PC-3 (cell line): Measurements from ENCODE around the gene GDF7. TPM values are rescaled to one million over a fixed set of nuclear protein-coding genes. Genes with fewer than 3 reads are reported as not detected.

ENCODE experiments used
- ATAC-seq: fragments of 200-7000 bp; cut with Tn5 transposase; 2 replicates; pipeline ENCODE4 v1.9.1; 2020; ENCODE audit warnings: mild to moderate bottlenecking, moderate library complexity
- BruUV-seq: library from RNA; stranded (reverse); fragments of 400-500 nt; replicated peaks from 2 replicates; lab custom pipeline; 2021; lab: Mats Ljungman, UMichigan
- CTCF ChIA-PET: fragments of 300-600 bp; sonication (Branson Sonifier 250); formaldehyde crosslinking; loops from one replicate; lab custom pipeline; 2022; ENCODE audit warnings: antibody characterized with exemption; lab: Charles Lee
- POLR2A ChIA-PET: fragments of 300-600 bp; sonication (Branson Sonifier 250); formaldehyde crosslinking; loops from one replicate; lab custom pipeline; 2022; ENCODE audit warnings: antibody characterized with exemption; ENCODE audit not compliant: unreplicated experiment; lab: Charles Lee
- DNase-seq: peaks from one replicate; pipeline ENCODE4 v3.0.0-alpha.2; 2015
- H2AFZ ChIP-seq: fragments of 300-600 bp; sonication (generic); 2 replicates; pipeline ENCODE4 v1.6.0; 2016; ENCODE audit warnings: antibody characterized with exemption, low read length
- H3F3A ChIP-seq: fragments of 300-600 bp; sonication (generic); one replicate; pipeline ENCODE4 v1.6.0; 2017; ENCODE audit warnings: antibody characterized with exemption, low read length, control low read depth, mild to moderate bottlenecking; ENCODE audit not compliant: unreplicated experiment
- H3K27ac ChIP-seq: fragments of 300-600 bp; sonication (generic); 2 replicates; pipeline ENCODE4 v1.5.1; 2016; ENCODE audit warnings: mild to moderate bottlenecking, low read length
- H3K27me3 ChIP-seq: fragments of 300-600 bp; sonication (generic); 2 replicates; pipeline ENCODE4 v1.6.1; 2016; ENCODE audit warnings: low read length, mixed read lengths
- H3K36me3 ChIP-seq: fragments of 300-600 bp; sonication (generic); 2 replicates; pipeline ENCODE4 v1.6.1; 2016; ENCODE audit warnings: low read depth, mixed run types, low read length, mixed read lengths
- H3K4me1 ChIP-seq: fragments of 300-600 bp; sonication (generic); 2 replicates; pipeline ENCODE4 v1.5.1; 2016; ENCODE audit warnings: low read length; ENCODE audit not compliant: insufficient read depth
- H3K4me2 ChIP-seq: fragments of 300-600 bp; sonication (generic); 2 replicates; pipeline ENCODE4 v1.6.0; 2016; ENCODE audit warnings: low read length
- H3K4me3 ChIP-seq: fragments of 300-600 bp; sonication (generic); 2 replicates; pipeline ENCODE4 v1.5.1; 2016; ENCODE audit warnings: mild to moderate bottlenecking, low read length, mixed read lengths
- H3K79me2 ChIP-seq: fragments of 300-600 bp; sonication (generic); 2 replicates; pipeline ENCODE4 v1.6.1; 2017; ENCODE audit warnings: low read length, mixed read lengths
- H3K9ac ChIP-seq: fragments of 300-600 bp; sonication (generic); 2 replicates; pipeline ENCODE4 v1.6.0; 2016; ENCODE audit warnings: mild to moderate bottlenecking, low read length
- H3K9me2 ChIP-seq: fragments of 300-600 bp; sonication (generic); replicated peaks from 2 replicates; pipeline ENCODE4 v1.6.1; 2016; ENCODE audit warnings: mixed run types, low read length, mixed read lengths
- H3K9me3 ChIP-seq: fragments of 300-600 bp; sonication (generic); 2 replicates; pipeline ENCODE4 v1.6.1; 2016; ENCODE audit warnings: low read length, mixed read lengths
- H4K20me1 ChIP-seq: fragments of 300-600 bp; sonication (generic); 2 replicates; pipeline ENCODE4 v1.6.1; 2016; ENCODE audit warnings: low read length, mixed read lengths
- CTCF ChIP-seq: fragments of 300-600 bp; sonication (generic); conservative IDR thresholded peaks from 2 replicates; pipeline ENCODE4 v1.5.1; 2017; ENCODE audit warnings: antibody characterized with exemption, low read depth, mild to moderate bottlenecking, low read length
- EZH2 ChIP-seq: fragments of 300-600 bp; sonication (generic); IDR thresholded peaks from one replicate; pipeline ENCODE4 v1.6.1; 2017; ENCODE audit warnings: antibody characterized with exemption, mild to moderate bottlenecking, low read length; ENCODE audit not compliant: unreplicated experiment
- EZH2phosphoT487 ChIP-seq: fragments of 300-600 bp; sonication (generic); IDR thresholded peaks from 2 replicates; pipeline ENCODE4 v1.6.1; 2018; ENCODE audit warnings: mild to moderate bottlenecking, antibody characterized with exemption, low read length, borderline replicate concordance
- intact Hi-C: fragments of 100-400 bp; cut with micrococcal nuclease; formaldehyde crosslinking; loops from 2 replicates; pipeline ENCODE4 v1.9.0; 2023
- total RNA-seq: library from RNA; depleted of rRNA; stranded (reverse); fragments of >200 nt; gene quantifications from 2 replicates; pipeline ENCODE4 v1.2.3, GENCODE V29; 2014

The GDF7 gene
- total RNA-seq, 1 experiment from 2014 or later, result 0.04 TPM

GRCh38 chr2:20641123-20641985, 25.6 kb upstream of the GDF7 start:
- intact Hi-C loops, result no loop called here
- H4K20me1 ChIP-seq, result no peaks in the 10 kb centered on the region
- no TSS peak for BruUV-seq
- peak; percentile 33 for ATAC-seq
- no peaks in the 10 kb centered on the region for H3K4me1 ChIP-seq
- POLR2A ChIA-PET, result no interaction called here
- no peaks in the 10 kb centered on the region for H3K27me3 ChIP-seq
- no peaks in the 10 kb centered on the region for H3K79me2 ChIP-seq
- no peak overlapping the region for H3K27ac ChIP-seq
- H2AFZ ChIP-seq, result no peak overlapping the region
- no peaks in the 10 kb centered on the region for H3K36me3 ChIP-seq
- H3F3A ChIP-seq, result no peaks in the 10 kb centered on the region
- DNase-seq, result peak; percentile 29
- no peaks in the 10 kb centered on the region for H3K9me3 ChIP-seq
- H3K4me2 ChIP-seq, result no peak overlapping the region
- no peak overlapping the region for H3K4me3 ChIP-seq
- CTCF ChIA-PET, result interaction anchor here (1.1 kb wide), 1 partner anchor 197 kb away, joined by 6 read pairs; no protein-coding TSS in a partner anchor
- no peaks in the 10 kb centered on the region for H3K9me2 ChIP-seq
- no peak overlapping the region for H3K9ac ChIP-seq
- TF ChIP-seq CTCF, result no peak
- TF ChIP-seq EZH2phosphoT487, result no peak
- no peak for TF ChIP-seq EZH2

DNA sequence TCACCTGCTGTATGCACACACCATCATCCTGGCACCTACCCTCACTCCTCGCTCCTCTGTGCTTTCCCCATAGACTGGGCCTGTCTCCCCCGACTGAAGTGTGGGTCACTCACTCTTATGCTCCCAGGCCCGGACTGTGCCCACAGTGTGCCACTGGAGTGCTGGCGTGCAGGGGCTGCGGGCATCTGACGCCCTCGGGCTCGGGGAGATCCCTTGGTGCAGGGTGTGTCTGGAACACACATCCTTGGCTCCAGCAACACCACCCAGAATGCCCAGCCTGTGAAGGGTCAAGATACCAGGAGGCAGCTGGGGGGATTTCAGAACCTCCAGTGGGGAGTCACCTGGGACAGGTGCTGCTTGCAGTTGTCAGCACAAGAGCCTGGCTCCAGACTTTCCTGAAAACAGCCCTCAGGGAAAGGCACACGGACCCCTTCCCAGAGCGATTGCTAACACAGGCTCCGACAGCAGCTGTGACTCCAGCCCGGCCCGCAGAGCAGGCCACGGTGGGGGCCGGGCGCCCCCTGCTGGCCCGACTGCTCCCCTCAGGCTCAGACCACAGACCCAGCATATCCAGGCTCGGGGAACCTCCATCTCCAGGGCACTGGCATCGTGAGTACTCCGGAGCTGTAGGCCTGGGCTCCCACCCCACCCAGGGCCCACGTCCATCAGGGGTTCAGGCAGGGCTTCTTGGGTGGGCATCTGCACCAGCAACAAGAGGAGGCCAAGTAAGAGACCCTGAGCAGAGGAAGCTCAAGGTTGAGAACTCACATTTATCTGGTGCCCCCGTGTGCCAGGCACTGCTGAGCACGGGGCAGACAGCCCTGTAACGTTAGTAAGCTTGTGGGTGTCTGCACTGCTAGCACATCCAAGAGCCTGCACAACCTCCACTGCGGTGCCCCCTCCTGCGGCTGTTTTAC, 24.6 kb upstream of the GDF7 start:
- no peaks in the 10 kb centered on the region for H3K27me3 ChIP-seq
- H3K4me1 ChIP-seq, result no peaks in the 10 kb centered on the region
- POLR2A ChIA-PET, result no interaction called here
- BruUV-seq, result no TSS peak
- no peaks in the 10 kb centered on the region for H3K9me3 ChIP-seq
- H3K27ac ChIP-seq, result no peak overlapping the region
- H3F3A ChIP-seq, result no peaks in the 10 kb centered on the region
- H3K4me2 ChIP-seq, result no peak overlapping the region
- no peaks in the 10 kb centered on the region for H3K36me3 ChIP-seq
- CTCF ChIA-PET, result interaction anchor here (0.6 to 1.1 kb wide), 2 partner anchors 198 kb away, joined by 6 read pairs; no protein-coding TSS in a partner anchor
- TF ChIP-seq CTCF, result peak; percentile 92
- TF ChIP-seq EZH2, result no peak
- TF ChIP-seq EZH2phosphoT487, result no peak
- H3K4me3 ChIP-seq, result no peak overlapping the region
- H2AFZ ChIP-seq, result no peak overlapping the region
- intact Hi-C loops, result loop anchor here (2.0 kb wide), 1 partner anchor 200 kb away; no protein-coding TSS in a partner anchor
- H3K9ac ChIP-seq, result no peak overlapping the region
- ATAC-seq, result peak; percentile 98
- H3K79me2 ChIP-seq, result no peaks in the 10 kb centered on the region
- no peaks in the 10 kb centered on the region for H3K9me2 ChIP-seq
- no peaks in the 10 kb centered on the region for H4K20me1 ChIP-seq
- DNase-seq, result peak; percentile 74
